Progenitor cell of endocrine pancreas (in vitro differentiated cells): Measurements from ENCODE around the gene IGSF9B. TPM values are rescaled to one million over a fixed set of nuclear protein-coding genes. Genes with fewer than 3 reads are reported as not detected.

Experiments used
- DNase-seq: peaks from one replicate; pipeline ENCODE4 v3.0.0; 2021; ENCODE audit warnings: low spot score; ENCODE audit not compliant: unreplicated experiment
- H3K27ac Mint-ChIP-seq: 2 replicates; pipeline ENCODE4 v1.8.0; 2021; ENCODE audit warnings: mild to moderate bottlenecking, moderate library complexity, mixed read lengths
- H3K27me3 Mint-ChIP-seq: 2 replicates; pipeline ENCODE4 v1.8.0; 2021; ENCODE audit warnings: mixed read lengths
- H3K36me3 Mint-ChIP-seq: 2 replicates; pipeline ENCODE4 v1.8.0; 2022; ENCODE audit warnings: mixed read lengths; ENCODE audit not compliant: insufficient read depth
- H3K4me1 Mint-ChIP-seq: 2 replicates; pipeline ENCODE4 v1.8.0; 2021; ENCODE audit warnings: low read depth, mixed read lengths
- H3K4me3 Mint-ChIP-seq: 2 replicates; pipeline ENCODE4 v1.8.0; 2021; ENCODE audit warnings: low read depth, mild to moderate bottlenecking, moderate library complexity, mixed read lengths
- H3K9me3 Mint-ChIP-seq: 2 replicates; pipeline ENCODE4 v1.8.0; 2021; ENCODE audit warnings: low read depth, mixed read lengths
- total RNA-seq: library from RNA; stranded (reverse); gene quantifications from 2 replicates; pipeline ENCODE4 v1.2.1, GENCODE V29; 2021
- TF ChIP-seq, protein P1 (sequence below): fragments of 200-600 bp; sonication (generic); IDR thresholded peaks from one replicate; pipeline ENCODE4 v1.5.0; 2021; ENCODE audit warnings: antibody characterized with exemption, mild to moderate bottlenecking; ENCODE audit not compliant: unreplicated experiment

The IGSF9B gene
- total RNA-seq, 1 donor from 2014 or later = 7.8 TPM

DNA sequence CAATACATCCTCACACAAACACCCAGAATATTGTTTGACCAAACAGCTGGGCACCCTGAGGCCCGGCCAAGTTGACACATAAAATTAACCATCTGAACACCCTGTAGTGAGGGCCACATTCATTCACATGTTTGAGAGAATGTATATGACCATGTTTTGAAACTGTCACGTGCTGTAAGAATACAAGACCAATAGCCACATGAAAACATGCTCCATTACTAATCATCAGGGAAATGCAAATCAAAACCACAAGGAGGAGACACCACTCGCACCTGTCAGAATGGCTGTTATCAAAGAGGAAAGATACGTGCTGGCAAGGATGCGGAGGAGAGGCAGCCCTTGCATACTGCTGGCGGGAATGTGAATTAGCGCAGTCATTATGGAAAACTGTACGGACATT is 38.3 kb upstream of the IGSF9B start:
- H3K27ac Mint-ChIP-seq = no peak overlapping the region
- no peak for DNase-seq
- no peaks in the 10 kb centered on the region for H3K4me1 Mint-ChIP-seq
- H3K36me3 Mint-ChIP-seq = no peaks in the 10 kb centered on the region
- no peaks in the 10 kb centered on the region for H3K9me3 Mint-ChIP-seq
- TF ChIP-seq, protein P1, sequence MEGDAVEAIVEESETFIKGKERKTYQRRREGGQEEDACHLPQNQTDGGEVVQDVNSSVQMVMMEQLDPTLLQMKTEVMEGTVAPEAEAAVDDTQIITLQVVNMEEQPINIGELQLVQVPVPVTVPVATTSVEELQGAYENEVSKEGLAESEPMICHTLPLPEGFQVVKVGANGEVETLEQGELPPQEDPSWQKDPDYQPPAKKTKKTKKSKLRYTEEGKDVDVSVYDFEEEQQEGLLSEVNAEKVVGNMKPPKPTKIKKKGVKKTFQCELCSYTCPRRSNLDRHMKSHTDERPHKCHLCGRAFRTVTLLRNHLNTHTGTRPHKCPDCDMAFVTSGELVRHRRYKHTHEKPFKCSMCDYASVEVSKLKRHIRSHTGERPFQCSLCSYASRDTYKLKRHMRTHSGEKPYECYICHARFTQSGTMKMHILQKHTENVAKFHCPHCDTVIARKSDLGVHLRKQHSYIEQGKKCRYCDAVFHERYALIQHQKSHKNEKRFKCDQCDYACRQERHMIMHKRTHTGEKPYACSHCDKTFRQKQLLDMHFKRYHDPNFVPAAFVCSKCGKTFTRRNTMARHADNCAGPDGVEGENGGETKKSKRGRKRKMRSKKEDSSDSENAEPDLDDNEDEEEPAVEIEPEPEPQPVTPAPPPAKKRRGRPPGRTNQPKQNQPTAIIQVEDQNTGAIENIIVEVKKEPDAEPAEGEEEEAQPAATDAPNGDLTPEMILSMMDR = no peak
- peaks cover 39% of the 10 kb centered on the region for H3K27me3 Mint-ChIP-seq
- no peak overlapping the region for H3K4me3 Mint-ChIP-seq

DNA sequence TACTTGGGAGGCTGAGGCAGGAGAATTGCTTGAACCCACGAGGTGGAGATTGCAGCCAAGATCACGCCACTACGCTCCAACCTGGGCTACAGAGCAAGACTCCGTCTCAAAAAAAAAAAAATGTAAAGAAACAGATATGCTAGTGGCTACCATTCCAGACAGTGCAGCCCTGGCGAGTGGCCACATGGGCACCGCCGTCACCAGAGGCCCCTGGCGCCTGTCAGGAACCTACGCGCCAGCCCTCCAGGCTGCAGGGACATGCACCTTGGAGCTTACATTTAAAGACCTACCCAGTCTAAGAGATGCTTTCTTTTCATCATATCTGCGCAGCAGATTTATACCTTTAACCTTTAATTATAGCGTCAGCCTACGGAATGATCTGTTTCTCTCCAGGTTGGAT is 37.2 kb upstream of the IGSF9B start:
- TF ChIP-seq, protein P1 = no peak
- Mint-ChIP-seq H3K9me3 (no peaks in the 10 kb centered on the region), H3K27ac (no peak overlapping the region), H3K27me3 (peaks cover 46% of the 10 kb centered on the region), H3K36me3 (no peaks in the 10 kb centered on the region), H3K4me1 (no peaks in the 10 kb centered on the region), H3K4me3 (no peak overlapping the region)
- no peak for DNase-seq

DNA sequence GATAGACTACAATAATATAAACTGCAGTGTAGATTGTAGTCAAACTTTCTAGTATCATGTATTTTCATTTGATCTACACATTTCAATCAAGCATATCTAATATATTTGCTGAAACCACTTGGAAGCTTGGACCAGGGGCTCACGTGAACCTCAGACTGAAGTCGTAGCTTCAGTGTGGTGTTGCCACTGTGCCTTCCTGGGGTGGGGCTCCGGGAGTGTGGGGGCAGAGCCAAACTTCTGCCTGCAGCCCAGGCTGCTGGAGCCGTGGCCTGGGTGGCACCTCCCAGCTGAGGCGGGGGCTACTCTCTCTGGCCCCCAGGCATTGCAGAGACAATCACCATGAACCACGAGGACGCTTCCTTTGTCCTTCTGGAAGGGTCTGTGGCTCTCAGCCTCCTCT is 36.3 kb upstream of the IGSF9B start:
- Mint-ChIP-seq H3K4me3 (no peak overlapping the region), H3K4me1 (no peaks in the 10 kb centered on the region), H3K27ac (no peak overlapping the region), H3K36me3 (no peaks in the 10 kb centered on the region), H3K27me3 (peaks cover 52% of the 10 kb centered on the region), H3K9me3 (no peaks in the 10 kb centered on the region)
- TF ChIP-seq, protein P1 = no peak
- DNase-seq = no peak

DNA sequence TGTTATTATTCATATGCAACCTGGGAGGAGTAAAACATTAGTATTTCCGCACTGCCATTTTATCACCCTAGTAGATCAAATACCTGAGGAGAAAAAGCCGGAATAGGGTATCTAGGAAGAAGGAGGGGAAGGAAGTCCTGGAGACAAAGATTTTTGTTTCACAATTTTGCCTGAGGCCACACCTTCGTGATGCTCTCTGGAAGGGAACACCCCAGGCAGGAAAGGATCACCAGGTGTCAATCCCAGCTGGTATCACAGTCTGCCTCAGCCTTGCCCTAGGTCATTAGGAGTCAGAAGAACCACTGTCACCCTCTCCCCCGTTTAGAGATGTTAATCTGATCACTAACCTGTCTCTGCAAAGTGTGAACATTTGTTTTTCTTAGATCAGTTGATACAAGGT is 35.4 kb upstream of the IGSF9B start:
- Mint-ChIP-seq H3K4me1 (no peaks in the 10 kb centered on the region), H3K27ac (no peak overlapping the region), H3K9me3 (no peaks in the 10 kb centered on the region), H3K4me3 (no peak overlapping the region), H3K36me3 (no peaks in the 10 kb centered on the region), H3K27me3 (peaks cover 49% of the 10 kb centered on the region)
- TF ChIP-seq, protein P1 = no peak
- DNase-seq = no peak

DNA sequence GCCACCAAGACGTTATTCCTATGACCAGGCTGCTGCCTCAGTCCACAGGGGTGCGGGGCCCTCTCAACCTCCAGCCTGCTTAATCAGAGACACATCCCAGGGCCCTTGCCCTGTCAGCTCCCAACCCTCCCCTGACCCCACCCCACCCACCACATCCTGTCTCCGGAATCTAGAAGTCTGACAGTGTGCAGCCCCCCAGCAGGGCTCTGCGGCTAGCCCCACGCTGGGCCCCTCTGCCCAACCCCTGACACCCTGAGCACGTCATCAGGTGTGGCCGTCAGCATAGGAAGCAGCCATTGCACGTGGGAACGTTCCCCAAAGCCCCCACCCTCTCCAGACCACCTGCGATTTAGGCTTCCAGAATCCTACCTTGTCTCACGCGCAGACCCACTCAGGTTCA is 34.3 kb upstream of the IGSF9B start:
- TF ChIP-seq, protein P1 = no peak
- peaks cover 46% of the 10 kb centered on the region for H3K27me3 Mint-ChIP-seq

More for the DNA sequence above, 34.3 kb upstream of the IGSF9B start:
- Mint-ChIP-seq H3K36me3 (no peaks in the 10 kb centered on the region), H3K9me3 (no peaks in the 10 kb centered on the region), H3K4me3 (no peak overlapping the region), H3K4me1 (no peaks in the 10 kb centered on the region), H3K27ac (no peak overlapping the region)
- no peak for DNase-seq
